NCI-H2107 (cell line): Measurements from ENCODE around the gene TLR9.
"Not testable (repeated sequence)": the region's sequence is repeated elsewhere in the genome, so short reads cannot be mapped to it uniquely, and the experiment has no call there.

Experiments used
- DNase-seq: peaks from one replicate; lab custom pipeline; 2025; lab: John Stamatoyannopoulos, UW

Gene TLR9, protein sequence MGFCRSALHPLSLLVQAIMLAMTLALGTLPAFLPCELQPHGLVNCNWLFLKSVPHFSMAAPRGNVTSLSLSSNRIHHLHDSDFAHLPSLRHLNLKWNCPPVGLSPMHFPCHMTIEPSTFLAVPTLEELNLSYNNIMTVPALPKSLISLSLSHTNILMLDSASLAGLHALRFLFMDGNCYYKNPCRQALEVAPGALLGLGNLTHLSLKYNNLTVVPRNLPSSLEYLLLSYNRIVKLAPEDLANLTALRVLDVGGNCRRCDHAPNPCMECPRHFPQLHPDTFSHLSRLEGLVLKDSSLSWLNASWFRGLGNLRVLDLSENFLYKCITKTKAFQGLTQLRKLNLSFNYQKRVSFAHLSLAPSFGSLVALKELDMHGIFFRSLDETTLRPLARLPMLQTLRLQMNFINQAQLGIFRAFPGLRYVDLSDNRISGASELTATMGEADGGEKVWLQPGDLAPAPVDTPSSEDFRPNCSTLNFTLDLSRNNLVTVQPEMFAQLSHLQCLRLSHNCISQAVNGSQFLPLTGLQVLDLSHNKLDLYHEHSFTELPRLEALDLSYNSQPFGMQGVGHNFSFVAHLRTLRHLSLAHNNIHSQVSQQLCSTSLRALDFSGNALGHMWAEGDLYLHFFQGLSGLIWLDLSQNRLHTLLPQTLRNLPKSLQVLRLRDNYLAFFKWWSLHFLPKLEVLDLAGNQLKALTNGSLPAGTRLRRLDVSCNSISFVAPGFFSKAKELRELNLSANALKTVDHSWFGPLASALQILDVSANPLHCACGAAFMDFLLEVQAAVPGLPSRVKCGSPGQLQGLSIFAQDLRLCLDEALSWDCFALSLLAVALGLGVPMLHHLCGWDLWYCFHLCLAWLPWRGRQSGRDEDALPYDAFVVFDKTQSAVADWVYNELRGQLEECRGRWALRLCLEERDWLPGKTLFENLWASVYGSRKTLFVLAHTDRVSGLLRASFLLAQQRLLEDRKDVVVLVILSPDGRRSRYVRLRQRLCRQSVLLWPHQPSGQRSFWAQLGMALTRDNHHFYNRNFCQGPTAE

DNA sequence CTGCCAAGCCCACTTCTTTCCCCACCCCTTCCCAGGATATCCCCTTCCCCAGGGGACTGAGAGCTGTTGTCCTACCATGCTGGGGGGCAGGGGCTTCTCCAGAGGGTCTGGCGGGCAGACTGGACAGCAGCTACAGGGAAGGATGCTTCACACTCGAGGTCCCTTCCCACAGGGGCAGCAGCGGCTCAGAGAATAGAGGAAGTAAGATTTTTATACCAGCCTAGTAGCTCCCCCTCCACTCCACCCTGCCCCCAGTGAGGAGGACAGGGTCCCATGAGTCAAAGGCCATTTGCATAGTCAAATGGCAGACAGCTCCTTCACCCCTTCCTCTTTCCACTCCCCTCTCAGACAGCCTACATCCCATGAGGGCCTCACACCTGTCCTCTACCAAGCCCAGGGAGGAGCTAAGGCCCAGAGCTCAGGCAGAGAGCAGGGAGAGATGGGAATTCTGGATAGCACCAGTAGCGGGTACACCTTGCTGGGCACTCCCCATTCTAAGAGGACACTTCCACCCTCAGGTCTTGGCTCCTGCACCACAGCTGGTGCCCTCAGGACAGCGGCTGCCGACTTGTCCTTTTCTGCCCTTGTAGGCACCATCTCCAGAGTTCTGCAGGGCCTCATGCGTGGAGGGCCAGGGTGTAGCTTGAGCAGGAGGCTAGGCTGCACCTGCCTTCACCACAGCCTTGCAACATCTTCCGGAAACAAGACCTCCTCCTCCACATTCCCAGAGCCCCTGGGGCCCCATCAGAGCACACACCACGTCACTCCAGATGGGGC lies at the start of gene TLR9:
TSS of gene TLR9 (minus strand) at position 194 of the 777 bp plus-strand sequence. CDS start at position 78, 116 bp downstream.
- DNase-seq, result no peak

DNA sequence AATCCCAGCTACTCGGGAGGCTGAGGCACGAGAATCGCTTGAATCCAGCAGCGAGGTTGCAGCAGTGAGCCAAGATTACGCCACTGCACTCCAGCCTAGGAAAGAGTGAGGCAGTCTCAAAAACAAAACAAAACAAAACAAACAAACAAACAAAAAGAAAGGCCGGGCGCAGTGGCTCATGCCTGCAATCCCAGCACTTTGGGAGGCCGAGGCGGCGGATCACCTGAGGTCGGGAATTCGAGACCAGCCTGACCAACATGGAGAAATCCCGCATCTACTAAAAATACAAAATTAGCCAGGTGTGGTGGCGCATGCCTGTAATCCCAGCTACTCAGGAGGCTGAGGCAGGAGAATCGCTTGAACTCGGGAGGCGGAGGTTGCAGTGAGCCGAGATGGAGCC lies 49.3 kb upstream of the TLR9 start:
- DNase-seq, result not testable (repeated sequence)

DNA sequence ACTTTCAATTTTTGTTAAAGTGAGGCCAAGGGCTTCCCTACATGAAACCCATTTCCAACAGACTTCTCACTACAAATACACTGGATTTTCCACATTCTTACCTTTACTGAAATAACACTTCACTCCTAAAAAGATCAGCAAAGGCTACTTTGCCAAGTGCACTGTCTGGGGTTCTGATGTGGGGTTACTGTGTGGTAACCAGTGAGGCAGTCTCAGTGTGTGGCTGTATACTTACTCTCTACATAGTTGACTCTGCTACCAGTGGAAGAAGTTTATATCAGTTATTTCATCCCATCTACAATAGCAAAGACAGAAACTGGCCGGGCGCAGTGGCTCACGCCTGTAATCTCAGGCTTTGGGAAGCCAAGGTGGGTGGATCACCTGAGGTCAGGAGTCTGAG lies 47.4 kb upstream of the TLR9 start:
- DNase-seq, result no peak

DNA sequence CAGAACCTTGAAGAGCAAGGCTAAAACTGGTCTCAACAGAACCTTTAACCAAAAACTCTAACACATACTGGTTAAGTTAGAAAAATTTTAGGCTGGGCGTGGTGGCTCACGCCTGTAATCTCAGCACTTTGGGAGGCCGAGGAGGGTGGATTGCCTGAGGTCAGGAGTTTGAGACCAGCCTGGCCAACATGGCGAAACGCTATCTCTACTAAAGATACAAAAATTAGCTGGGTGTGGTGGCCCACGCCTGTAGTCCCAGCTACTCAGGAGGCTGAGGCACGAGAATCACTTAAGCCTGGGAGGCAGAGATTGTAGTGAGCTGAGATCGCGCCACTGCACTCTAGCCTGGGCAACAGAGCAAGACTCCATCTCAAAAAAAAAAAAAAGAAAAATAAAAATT lies 46.7 kb upstream of the TLR9 start:
- not testable (repeated sequence) for DNase-seq

DNA sequence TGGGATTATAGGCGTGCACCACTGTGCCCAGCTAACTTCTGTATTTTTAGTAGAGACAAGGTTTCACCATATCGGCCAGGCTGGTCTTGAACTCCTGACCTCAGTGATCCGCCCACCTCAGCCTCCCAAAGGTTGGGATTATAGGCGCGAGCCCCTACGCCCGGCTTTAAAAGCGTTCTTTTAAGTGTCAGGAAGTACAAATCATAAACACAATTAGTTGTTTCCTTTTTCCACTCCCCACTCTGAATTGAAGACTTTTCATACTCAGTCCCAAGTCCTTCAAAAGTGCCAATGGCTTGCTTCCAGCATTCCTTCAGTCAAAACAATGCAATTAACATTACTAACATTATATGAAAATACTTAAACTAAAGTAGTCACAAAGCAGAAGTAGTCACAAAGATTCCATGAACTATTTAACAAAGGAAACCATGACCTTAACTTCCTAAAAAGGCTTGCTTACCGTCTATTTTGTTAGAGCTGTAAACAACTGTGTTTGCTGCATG lies 44.9 kb upstream of the TLR9 start:
- DNase-seq, result no peak

DNA sequence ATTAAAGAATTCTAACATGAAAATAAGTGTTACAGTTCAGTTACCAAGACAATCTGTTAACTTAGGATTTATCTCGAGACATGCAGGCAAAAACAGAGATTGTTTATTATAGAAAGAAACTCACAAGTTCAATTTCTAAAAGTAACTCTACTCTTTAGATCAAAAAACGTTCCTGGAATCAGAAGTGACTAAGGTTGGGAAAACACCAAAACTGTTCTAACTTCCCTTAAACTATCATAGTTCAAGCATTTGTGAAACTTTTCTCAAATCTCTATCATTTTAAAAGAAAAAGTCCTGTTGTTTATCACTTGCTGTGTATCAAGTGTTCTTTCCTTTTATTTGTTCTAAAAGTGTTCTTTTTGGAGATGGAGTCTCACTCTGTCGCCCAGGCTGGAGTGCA lies 44.3 kb upstream of the TLR9 start:
- DNase-seq, result no peak

DNA sequence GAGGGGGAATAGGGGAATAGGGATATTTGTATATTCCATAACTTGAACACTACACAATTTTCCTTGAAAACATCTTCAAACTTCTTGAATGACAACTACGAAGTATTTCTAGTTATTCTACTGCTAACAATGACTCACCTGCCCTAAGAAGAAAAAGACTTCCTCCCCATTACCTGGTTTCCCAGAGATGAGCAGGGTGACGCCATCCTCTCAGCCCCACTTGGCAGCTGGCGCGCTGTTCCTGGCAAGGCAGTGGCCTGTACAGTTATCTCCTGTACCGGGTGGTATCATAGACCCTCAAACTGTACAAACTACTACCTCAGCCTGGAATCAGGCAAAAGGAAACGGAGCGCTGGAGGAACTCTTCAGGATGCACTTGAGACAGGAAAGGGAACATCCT lies 42.6 kb upstream of the TLR9 start:
- no peak for DNase-seq

DNA sequence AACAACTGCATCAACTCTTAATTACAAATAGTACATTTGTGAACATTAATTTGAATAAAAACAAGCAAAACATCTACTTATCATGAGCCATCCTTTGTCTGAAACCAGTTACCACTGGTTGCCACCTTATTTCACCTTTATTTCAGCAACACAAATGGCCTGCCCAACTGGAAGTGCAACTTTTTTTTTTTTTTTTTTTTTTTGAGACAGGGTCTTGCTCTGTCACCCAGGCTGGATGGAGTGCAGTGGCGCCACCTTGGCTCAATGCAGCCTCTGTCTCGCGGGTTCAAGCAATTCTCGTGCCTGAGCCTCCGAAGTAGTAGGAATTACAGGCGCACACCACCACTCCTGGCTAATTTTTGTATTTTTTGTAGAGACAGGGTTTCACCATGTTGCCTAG lies 39.9 kb upstream of the TLR9 start:
- no peak for DNase-seq

DNA sequence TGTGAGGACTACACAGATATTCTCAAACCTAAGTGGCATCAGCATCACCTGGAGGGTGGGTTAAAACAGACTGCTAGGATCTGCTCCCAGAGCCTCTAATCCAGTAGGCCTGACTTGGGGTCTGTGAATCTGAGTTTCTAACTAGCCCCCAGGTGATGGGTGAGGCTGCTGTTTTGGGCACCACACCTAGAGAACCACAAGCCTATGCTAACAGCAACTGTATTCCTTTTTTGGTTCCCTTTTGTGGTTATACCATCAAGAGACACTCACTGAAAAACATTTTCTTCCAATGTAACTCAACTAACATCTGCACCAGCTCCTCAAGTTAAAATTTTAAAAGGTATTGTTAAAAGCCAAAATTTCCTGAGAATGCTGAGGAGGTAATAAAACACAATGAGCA lies 37.0 kb upstream of the TLR9 start:
- DNase-seq, result no peak

DNA sequence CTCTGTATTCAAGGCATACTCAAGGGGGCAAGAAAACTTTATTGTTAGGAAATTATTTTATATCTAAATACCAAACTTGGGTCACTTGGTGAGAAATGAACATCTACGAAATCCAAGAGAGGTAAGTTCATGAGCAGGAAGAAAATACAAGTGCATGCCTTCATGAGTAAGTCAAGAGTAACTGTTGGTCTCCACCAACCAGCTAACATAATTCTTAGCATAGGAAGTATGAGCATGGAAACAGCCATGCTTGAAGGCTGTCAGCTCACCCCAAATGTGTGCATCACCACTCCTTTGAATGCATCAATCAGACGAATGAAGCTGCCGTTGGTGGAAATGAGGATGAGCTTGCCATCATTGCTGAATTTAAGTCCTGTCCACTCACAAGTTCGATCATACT lies 34.0 kb upstream of the TLR9 start:
- DNase-seq, result no peak

DNA sequence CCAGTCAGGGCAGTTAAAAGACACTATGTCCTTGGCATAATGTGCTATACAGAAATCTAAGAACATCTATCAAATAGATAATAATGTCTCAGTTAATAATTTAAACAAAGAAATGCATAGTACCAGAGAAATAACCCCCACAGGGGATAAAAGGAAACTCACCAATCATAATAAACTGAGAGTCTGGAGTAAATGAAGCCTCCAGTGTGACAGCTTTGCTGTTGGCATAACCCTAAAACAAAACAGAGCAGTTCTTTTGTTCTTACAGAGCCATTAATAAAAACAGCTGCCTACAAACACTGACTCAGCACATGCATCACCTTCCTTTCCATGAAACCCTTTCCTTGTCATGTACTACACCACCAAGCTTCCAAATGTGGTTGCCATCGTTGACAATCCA lies 33.6 kb upstream of the TLR9 start:
- no peak for DNase-seq

DNA sequence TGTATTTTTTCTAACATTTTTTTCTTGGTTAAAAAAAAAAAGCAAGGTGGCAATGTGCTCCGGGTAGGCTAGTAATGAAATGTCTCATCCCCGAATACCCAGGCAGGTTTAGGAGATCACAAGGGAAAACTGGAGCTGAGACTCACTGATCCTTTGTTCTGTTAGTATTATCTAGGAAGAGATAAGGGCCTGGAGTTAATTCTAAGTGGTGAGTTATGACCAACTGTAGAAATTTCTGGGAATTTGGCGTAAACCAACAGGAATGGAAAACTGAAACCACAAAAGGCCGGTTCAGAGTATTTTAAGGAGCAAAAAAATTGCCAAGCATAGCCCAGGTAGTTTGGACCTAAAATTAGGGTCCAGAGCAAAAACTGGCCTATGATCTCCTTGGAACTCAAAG lies 32.5 kb upstream of the TLR9 start:
- no peak for DNase-seq

DNA sequence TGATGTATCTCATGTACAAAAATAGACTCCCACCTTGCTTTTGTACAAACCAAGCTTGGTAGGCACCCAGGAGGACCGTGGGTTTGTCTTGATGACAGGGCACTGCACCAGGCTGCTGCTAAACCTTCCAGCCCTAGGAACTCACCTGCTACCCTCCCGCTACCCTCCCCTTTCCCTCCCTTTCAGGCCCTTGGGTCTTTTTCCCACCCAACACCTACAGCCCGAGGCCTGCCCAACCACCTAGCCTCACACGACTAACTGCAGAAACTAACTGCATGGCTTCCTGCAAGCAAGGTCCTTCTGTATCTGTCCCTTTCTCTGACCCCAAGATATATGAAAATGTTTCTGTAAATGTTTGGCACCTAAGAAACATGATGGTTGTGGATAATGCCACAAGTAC lies 31.2 kb upstream of the TLR9 start:
- DNase-seq, result no peak

DNA sequence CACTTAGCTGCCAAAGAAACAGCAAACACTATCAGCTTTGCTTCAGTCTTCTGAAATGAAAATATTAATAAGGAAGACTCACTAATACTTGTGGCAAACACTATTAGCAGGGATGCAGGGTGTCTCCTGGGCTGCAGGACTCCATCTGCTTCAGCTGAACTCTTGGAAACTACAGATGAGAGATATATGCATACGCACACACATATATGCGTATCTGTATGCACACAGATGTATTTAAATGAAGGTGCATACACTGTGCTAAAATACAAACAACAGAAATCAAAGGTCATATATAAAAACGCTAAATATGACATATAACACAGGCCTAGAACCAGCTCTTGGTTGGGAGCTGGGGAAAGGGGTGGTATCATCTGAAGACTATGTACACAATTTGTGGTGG lies 30.7 kb upstream of the TLR9 start:
- DNase-seq, result no peak

DNA sequence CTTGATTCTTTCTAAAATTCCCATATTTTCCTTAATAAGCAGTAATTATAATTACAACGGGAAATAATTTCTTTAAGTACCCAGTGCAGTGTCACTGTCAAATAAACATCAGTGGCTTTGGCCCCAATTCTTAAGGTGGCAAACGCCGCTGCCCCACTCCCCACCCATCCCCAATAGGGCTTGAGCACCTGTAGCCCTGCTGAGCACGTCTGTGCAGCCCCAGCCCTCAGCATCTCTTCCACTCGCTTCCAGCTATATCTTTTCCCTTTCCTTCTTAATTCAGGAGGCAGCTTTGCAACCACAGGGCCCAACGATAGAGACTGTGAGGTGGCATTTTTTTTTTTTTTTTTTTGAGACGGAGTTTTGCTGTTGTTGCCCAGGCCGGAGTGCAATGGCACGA lies 29.2 kb upstream of the TLR9 start:
- no peak for DNase-seq

DNA sequence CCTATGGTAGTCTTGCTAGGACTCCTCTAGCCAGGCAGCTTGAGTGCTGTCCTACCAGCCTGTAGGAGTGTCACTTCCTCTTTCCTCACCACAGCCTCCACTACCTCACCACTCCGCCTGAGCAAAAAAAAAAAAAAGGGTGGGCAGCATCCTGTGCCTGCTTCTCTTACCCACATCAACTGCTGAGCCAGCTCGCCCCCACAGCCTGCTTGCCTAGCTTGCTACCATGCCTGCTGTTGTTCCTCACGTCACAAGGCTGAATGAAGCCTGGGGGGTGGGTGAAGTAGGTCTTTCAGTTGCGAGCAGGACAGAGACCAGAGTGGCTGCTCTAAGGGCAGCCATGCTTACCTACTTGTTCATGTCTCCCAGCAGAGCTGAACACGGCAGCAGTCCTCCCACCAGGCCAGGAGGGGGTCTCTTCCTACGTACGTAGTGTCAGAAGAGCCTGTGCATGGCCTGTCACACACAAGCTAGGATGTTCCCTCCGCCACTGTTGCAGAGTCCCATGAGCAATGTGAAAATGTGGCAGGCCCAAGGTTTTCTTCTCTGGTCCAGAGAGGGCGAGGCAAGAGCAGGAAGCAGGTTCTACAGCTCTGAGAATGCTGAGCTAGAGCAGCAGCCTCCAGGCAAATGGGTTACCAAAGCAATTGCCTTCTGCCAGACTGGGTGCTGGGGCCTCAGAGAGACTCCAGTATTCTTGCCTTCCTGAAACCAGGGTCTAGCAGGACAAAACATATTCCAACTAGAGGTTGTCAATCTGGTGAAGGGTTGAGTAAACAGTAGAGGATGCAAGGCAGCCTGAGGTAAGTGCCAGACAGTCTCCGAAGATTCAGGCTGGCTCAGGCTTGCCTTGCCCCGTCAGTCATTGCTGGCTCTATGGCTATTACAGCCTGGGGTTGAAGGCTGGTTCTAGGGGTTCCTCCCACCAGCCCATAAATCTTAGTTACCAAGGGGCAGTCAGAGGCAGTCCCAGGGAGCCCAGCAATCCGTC lies 28.2 kb upstream of the TLR9 start:
- no peak for DNase-seq

DNA sequence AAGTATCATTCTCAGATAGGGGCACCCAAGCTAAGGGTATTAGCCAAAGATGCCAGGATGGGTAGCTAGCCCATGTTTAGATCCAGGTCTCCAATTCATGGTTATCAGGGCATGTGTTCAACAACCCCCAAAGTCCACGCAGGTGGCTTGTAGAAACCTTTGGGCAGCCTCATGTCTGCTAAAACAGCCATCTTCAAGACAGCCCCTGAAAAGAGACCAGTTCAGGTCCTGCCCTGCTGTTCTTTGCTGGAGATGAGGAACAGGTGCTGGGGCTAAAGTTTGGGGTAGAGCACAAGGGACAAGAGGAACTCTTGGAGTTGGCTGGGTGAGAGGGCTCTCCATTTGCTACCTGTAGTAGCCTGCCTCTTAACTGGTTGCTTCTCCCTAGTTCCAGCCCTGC lies 24.7 kb upstream of the TLR9 start:
- DNase-seq, result no peak

DNA sequence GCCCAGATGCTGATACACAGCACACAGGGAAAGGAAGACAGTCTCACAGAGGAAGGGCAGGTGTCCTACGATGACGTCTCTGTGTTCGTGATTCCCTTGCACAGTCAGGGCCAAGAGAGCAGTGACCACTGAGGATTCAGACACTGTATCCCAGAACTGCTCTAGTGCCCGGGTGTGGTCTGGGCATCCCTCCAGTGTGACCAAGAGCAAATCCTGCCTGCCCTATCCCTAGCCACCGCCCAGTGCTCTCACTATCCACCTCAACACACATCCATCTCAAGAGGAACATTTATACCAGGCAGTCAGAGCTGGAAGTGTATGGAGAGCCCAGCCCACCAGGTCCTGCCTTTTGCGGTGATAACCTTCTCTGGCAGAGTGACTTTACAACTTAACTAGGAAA lies 24.2 kb upstream of the TLR9 start:
- no peak for DNase-seq

DNA sequence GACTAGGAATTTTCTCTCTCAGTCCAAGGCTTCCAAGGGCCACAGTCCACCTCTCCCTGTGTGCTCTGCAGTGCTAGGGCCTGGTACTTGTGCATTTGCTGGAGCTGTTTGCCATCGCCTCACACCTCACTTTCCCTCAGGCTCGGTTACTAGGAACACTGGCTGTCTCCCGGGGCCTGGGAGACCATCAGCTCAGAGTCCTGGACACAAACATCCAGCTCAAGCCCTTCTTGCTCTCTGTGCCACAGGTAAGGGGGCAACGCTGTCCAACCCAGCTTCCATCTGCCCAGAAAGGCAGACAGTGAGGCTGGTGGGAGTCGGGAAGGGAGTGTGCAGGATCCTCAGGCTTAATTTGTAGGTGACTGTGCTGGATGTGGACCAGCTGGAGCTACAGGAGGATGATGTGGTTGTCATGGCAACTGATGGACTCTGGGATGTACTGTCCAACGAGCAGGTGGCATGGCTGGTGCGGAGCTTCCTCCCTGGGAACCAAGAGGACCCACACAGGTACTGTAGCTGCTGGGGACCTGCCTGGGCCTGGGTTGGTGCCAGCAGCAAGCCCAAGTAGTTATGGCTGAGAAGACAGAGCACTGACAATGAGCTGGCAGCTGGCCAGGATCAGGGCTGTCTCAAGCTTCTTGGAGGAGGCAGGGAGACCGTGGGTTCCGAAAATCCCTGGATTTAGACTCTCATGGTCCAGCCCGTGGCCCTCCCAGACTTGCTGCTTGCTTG lies 23.5 kb upstream of the TLR9 start:
- no peak for DNase-seq

DNA sequence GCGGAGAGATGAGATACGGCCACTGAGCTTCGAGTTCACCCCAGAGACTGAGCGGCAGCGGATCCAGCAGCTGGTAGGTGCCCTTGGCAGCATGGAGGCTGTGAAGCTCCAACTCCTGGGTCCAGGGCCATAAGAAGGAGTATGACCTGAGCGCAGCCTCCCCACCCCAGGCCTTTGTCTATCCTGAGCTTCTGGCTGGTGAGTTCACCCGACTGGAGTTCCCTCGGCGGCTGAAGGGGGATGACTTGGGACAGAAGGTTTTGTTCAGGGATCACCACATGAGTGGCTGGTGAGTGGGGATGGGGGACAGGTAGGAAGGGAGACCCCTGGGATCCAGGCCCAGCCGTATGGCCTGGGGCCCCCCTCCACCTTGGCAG lies 22.7 kb upstream of the TLR9 start:
- DNase-seq, result no peak
